HEK293T (cell line): Measurements from ENCODE around the gene ERRFI1.

Source experiments
- CTCF ChIA-PET: fragments of 350-600 bp; formaldehyde crosslinking; extraction: SDS; loops from one replicate; lab custom pipeline; 2021; ENCODE audit warnings: antibody characterized with exemption, inconsistent platforms; lab: Yijun Ruan, JAX
- POLR2A ChIA-PET: fragments of 350-600 bp; formaldehyde crosslinking; extraction: SDS; loops from one replicate; lab custom pipeline; 2020; ENCODE audit warnings: antibody characterized with exemption, inconsistent platforms; lab: Yijun Ruan, JAX
- DNase-seq: peaks from one replicate; pipeline ENCODE4 v3.0.0; 2012; ENCODE audit warnings: mixed read lengths; ENCODE audit errors: extremely low spot score
- ARNT ChIP-seq: fragments of 450-650 bp; IDR thresholded peaks from 2 replicates; pipeline ENCODE4 v1.6.1; 2017; ENCODE audit warnings: mild to moderate bottlenecking
- BHLHE40 ChIP-seq: fragments of 450-650 bp; IDR thresholded peaks from 2 replicates; pipeline ENCODE4 v1.6.1; 2016; ENCODE audit warnings: mild to moderate bottlenecking, moderate library complexity, borderline replicate concordance
- CTBP1 ChIP-seq: fragments of 450-650 bp; IDR thresholded peaks from 2 replicates; pipeline ENCODE4 v1.6.1; 2016; ENCODE audit warnings: borderline replicate concordance
- ELF4 ChIP-seq: fragments of 450-650 bp; IDR thresholded peaks from 2 replicates; pipeline ENCODE4 v1.6.1; 2017; ENCODE audit warnings: antibody characterized with exemption
- FOXA1 ChIP-seq: fragments of 450-650 bp; IDR thresholded peaks from 2 replicates; pipeline ENCODE4 v1.6.1; 2016; ENCODE audit warnings: mild to moderate bottlenecking
- FOXK2 ChIP-seq: fragments of 450-650 bp; IDR thresholded peaks from 2 replicates; pipeline ENCODE4 v1.6.1; 2016; ENCODE audit warnings: mild to moderate bottlenecking
- FOXM1 ChIP-seq: fragments of 450-650 bp; IDR thresholded peaks from 2 replicates; pipeline ENCODE4 v1.6.1; 2017; ENCODE audit warnings: mild to moderate bottlenecking, borderline replicate concordance
- HDGF ChIP-seq: fragments of 450-650 bp; IDR thresholded peaks from 2 replicates; pipeline ENCODE4 v1.6.1; 2017; ENCODE audit warnings: antibody characterized with exemption, borderline replicate concordance
- L3MBTL2 ChIP-seq: fragments of 450-650 bp; conservative IDR thresholded peaks from 2 replicates; pipeline ENCODE4 v1.6.1; 2016; ENCODE audit warnings: mild to moderate bottlenecking
- LEF1 ChIP-seq: fragments of 450-650 bp; IDR thresholded peaks from 2 replicates; pipeline ENCODE4 v1.6.1; 2017; ENCODE audit warnings: mild to moderate bottlenecking, borderline replicate concordance
- NFRKB ChIP-seq: fragments of 450-650 bp; IDR thresholded peaks from 2 replicates; pipeline ENCODE4 v1.6.1; 2016; ENCODE audit warnings: mild to moderate bottlenecking, moderate library complexity
- SP1 ChIP-seq: fragments of 450-650 bp; IDR thresholded peaks from 2 replicates; pipeline ENCODE4 v1.6.1; 2017
- SUZ12 ChIP-seq: fragments of 450-650 bp; IDR thresholded peaks from 2 replicates; pipeline ENCODE4 v1.6.1; 2016; ENCODE audit warnings: mild to moderate bottlenecking
- TARDBP ChIP-seq: fragments of 450-650 bp; IDR thresholded peaks from 2 replicates; pipeline ENCODE4 v1.6.1; 2016
- ZNF384 ChIP-seq: fragments of 450-650 bp; IDR thresholded peaks from 2 replicates; pipeline ENCODE4 v1.6.1; 2016
- TF ChIP-seq, protein P1 (sequence below): fragments of 450-650 bp; IDR thresholded peaks from 2 replicates; pipeline ENCODE4 v1.6.1; 2016

The ERRFI1 gene

DNA sequence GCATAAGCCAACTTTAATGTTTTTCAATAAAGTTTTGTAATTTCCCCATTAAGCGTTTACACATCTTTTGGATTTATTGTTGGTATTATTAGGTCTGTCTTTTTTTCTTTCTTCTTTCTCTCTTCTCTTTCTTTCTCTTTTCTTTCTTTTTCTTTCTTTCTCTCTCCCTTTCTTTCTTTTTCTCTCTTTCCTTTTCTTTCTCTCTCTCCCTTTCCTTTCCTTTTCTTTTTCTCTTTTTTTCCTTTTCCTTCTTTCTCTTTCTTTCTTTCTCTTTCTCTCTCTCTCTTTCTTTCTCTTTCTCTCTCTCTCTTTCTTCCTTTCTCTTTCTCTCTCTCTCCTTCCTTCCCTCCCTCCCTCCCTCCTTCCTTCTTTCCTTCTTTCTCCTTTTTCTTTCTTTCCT lies 31.3 kb downstream of the ERRFI1 start:
- no peak for TF ChIP-seq ELF4
- TF ChIP-seq, protein P1, sequence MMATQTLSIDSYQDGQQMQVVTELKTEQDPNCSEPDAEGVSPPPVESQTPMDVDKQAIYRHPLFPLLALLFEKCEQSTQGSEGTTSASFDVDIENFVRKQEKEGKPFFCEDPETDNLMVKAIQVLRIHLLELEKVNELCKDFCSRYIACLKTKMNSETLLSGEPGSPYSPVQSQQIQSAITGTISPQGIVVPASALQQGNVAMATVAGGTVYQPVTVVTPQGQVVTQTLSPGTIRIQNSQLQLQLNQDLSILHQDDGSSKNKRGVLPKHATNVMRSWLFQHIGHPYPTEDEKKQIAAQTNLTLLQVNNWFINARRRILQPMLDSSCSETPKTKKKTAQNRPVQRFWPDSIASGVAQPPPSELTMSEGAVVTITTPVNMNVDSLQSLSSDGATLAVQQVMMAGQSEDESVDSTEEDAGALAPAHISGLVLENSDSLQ: no peak
- no peak for TF ChIP-seq TARDBP
- no peak for TF ChIP-seq CTBP1
- no peak for TF ChIP-seq SP1
- no peak for TF ChIP-seq L3MBTL2
- TF ChIP-seq SUZ12: no peak
- no peak for TF ChIP-seq FOXM1
- no peak for TF ChIP-seq ARNT
- ChIA-PET CTCF (no interaction called here), POLR2A (no interaction called here)
- no peak for DNase-seq

DNA sequence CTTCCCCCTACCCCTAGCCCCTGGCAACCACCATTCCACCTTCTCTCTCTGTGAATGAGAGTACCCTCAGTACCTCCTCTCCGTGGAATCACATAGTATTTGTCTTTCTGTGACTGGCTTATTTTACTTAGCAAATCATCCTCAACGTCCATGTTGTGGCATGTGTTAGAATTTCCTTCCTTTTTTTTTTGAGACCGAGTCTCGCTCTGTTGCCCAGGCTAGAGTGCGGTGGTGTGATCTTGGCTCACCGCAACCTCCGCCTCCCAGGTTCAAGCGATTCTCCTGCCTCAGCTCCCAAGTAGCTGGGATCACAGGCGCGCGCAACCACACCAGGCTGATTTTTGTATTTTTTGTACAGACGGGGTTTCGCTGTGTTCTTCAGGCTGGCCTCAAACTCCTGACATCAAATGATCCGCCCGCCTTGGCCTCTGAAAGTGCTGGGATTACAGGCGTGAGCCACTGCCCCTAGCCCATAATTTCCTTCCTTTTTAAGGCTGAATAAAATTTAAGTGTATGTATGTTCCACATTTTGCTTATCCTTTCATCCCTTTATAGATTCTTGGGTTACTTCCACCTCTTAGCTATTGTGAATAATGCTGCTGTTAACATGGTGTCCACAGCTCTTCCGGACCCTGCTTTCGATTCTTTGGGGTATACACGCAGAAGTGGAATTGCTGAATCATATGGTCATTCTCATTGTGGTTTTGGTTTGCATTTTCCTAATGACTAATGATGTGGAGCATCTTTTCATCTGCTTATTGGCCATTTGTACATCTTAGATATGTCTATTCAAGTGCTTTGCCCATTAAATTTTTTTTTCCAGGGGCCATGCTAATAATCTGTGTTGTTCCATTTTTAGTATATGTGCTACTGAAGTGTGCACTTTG lies 32.3 kb downstream of the ERRFI1 start:
- ChIA-PET POLR2A (no interaction called here), CTCF (no interaction called here)
- no peak for TF ChIP-seq L3MBTL2
- TF ChIP-seq SP1: no peak
- TF ChIP-seq FOXK2: no peak
- no peak for TF ChIP-seq HDGF
- no peak for TF ChIP-seq NFRKB
- no peak for TF ChIP-seq FOXM1
- no peak for TF ChIP-seq LEF1
- TF ChIP-seq SUZ12: no peak
- TF ChIP-seq CTBP1: no peak
- no peak for TF ChIP-seq ARNT
- DNase-seq: no peak

- ChIA-PET CTCF (no interaction called here), POLR2A (no interaction called here)
- DNase-seq: no peak
- no peak for TF ChIP-seq L3MBTL2
- TF ChIP-seq FOXM1: no peak
- TF ChIP-seq FOXK2: no peak
Observed at GRCh38 chr1:7992885-7993284, 33.2 kb downstream of the ERRFI1 start.

DNA sequence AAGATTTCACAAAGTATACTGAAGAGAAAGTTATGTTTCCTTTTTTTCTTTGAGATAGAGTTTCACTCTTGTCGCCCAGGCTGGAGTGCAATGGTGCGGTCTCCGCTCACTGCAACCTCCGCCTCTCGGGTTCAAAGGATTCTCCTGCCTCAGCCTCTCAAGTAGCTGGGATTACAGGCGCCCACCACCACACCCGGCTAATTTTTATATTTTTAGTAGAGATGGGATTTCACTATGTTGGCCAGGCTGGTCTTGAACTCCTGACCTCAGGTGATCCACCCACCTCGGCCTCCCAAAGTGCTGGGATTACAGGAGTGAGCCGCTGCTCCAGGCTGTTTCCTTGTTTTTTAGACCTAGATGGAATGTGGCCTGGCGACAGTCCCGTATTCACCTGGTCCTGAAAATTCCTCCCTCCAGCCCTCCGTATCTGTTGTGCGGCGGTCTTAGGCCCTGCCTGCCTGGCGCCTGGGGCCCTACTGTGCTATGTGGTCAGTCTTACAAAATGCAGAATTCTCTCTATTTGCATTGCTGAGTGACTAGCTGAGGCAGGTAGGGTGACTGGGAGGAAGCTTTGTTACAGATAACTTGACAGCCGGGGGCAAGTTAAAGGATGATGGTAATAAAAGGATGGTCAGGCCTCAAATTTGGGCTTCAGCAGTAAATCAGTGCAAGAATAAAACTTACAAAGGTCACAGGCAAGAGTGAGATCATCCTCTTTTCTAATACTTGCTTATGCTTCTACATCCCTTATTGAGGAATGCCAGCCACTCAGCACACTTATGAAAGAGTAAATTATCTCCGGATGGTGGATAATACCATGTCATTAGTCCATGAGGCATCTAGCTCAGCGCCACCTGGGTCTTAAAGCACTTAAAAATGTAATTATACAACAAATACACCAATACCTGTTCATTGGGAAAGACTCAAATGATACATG lies 34.3 kb downstream of the ERRFI1 start:
- DNase-seq: no peak
- CTCF ChIA-PET: no interaction called here

DNA sequence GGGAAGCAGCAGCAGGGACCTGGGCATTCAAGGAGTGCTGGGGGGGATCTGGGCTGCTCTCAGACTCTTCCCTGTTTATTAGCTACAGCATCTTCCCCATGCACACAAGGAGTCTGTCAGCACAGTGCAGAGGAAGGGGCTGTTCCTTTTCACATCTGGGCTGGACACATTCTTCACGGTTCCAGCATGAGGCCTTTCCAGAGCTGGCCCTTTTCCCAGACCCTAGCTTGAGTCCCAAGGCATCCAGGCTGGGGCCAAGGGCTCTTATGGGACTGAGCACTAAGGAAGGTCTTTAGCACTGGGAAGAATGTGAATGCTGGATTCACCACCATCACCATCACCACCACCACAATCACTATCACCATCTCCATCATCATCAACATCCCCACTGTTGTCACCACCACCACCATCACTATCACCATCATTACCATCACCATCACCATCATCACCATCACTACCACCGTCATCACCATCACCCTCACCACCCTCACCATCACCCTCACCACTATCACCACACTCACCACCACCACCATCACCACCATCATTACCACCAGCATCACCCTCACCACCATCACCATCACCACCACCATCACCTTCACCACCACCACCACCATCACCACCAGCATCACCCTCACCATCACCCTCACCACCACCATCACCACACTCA lies 36.2 kb downstream of the ERRFI1 start:
- CTCF ChIA-PET: interaction anchor here (0.6 to 2.1 kb wide), 3 partner anchors 15 to 38 kb away, joined by 3 to 10 read pairs (median 4); no protein-coding TSS in a partner anchor
- POLR2A ChIA-PET: no interaction called here
- TF ChIP-seq TARDBP: no peak
- no peak for TF ChIP-seq ZNF384
- TF ChIP-seq FOXK2: no peak
- TF ChIP-seq L3MBTL2: no peak
- no peak for TF ChIP-seq NFRKB
- no peak for TF ChIP-seq BHLHE40
- no peak for TF ChIP-seq HDGF
- TF ChIP-seq ARNT: no peak
- TF ChIP-seq, protein P1: no peak
- no peak for TF ChIP-seq FOXA1
- TF ChIP-seq ELF4: no peak
- TF ChIP-seq SUZ12: no peak
- TF ChIP-seq SP1: no peak
- TF ChIP-seq CTBP1: no peak
- no peak for TF ChIP-seq LEF1
- TF ChIP-seq FOXM1: no peak
- DNase-seq: no peak

More for the DNA sequence above, 34.3 kb downstream of the ERRFI1 start:
- TF ChIP-seq, protein P1: no peak
- no peak for TF ChIP-seq ARNT
- POLR2A ChIA-PET: no interaction called here

DNA sequence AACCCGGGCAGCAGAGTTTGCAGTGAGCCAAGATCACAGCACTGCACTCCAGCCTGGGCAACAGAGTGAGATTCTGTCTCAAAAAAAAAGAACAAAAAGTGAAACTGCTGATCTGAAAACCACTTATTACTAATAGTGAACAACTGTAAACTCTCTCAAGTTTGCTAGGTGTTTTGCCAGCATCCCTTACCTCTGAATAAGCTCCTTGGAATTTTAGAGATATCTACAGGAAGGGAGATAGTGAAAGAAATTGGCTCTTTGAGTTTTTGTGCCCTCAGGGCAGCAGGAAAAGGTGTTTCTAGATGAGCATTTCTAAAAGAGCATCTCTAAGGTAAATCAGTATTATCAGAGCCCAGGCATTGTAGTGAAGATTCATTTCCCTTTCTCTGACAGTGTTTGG lies 37.5 kb downstream of the ERRFI1 start:
- no peak for DNase-seq
- ChIA-PET CTCF (interaction anchor here (2.1 kb wide), 1 partner anchor 14 kb away, joined by 10 read pairs; no protein-coding TSS in a partner anchor), POLR2A (no interaction called here)
- TF ChIP-seq BHLHE40: no peak
- no peak for TF ChIP-seq FOXA1
- TF ChIP-seq, protein P1: no peak
- TF ChIP-seq ELF4: no peak
- TF ChIP-seq LEF1: no peak
- TF ChIP-seq FOXM1: no peak
- no peak for TF ChIP-seq FOXK2
- no peak for TF ChIP-seq NFRKB
- TF ChIP-seq SP1: no peak
